Fibroblast of gingiva (primary cell): ENCODE results near the gene SEPSECS.
"Not testable (repeated sequence)": the region's sequence is repeated elsewhere in the genome, so short reads cannot be mapped to it uniquely, and the experiment has no call there.

ENCODE experiments used
- DNase-seq: peaks from one replicate; pipeline ENCODE4 v3.0.0-alpha.2; 2011; ENCODE audit warnings: low read depth

The SEPSECS gene

GRCh38 chr4:25083441-25083840 is 76.8 kb downstream of the SEPSECS start:
- not testable (repeated sequence) for DNase-seq

GRCh38 chr4:25081866-25082471 is 78.3 kb downstream of the SEPSECS start:
- DNase-seq, result no peak

GRCh38 chr4:25080571-25080970 is 79.7 kb downstream of the SEPSECS start:
- DNase-seq, result no peak

GRCh38 chr4:25078523-25078922 is 81.7 kb downstream of the SEPSECS start:
- no peak for DNase-seq

- DNase-seq, result no peak
These were observed 83.4 kb downstream of the SEPSECS start for GRCh38 chr4:25076625-25077398.

GRCh38 chr4:25075851-25076250 is 84.4 kb downstream of the SEPSECS start:
- no peak for DNase-seq

GRCh38 chr4:25075129-25075528 is 85.1 kb downstream of the SEPSECS start:
- no peak for DNase-seq

GRCh38 chr4:25070545-25070944 is 89.7 kb downstream of the SEPSECS start:
- DNase-seq, result no peak
